Activated CD4-positive, alpha-beta T cell treated with anti-CD3 and anti-CD28 coated beads for 36 hours (primary cell): Measurements from ENCODE around the gene CAT. TPM values are rescaled to one million over a fixed set of nuclear protein-coding genes. Genes with fewer than 3 reads are reported as not detected.

Source experiments
- ATAC-seq: fragments of 200-7000 bp; cut with Tn5 transposase; one replicate; pipeline ENCODE4 v1.10.0; 2021; ENCODE audit warnings: mild to moderate bottlenecking, moderate library complexity
- CTCF ChIA-PET: fragments of 350-600 bp; sonication (Branson Sonifier 250); formaldehyde crosslinking; loops from one replicate; lab custom pipeline; 2021; ENCODE audit warnings: antibody characterized with exemption; lab: Charles Lee
- POLR2A ChIA-PET: fragments of 350-600 bp; sonication (Branson Sonifier 250); formaldehyde crosslinking; loops from one replicate; lab custom pipeline; 2021; ENCODE audit warnings: antibody characterized with exemption, inconsistent platforms; lab: Charles Lee
- DNase-seq: peaks from one replicate; pipeline ENCODE4 v3.0.0-alpha.2; 2020
- H3K27ac Mint-ChIP-seq: one replicate; pipeline ENCODE4 v1.8.0; 2021; ENCODE audit warnings: mixed read lengths
- H3K27me3 Mint-ChIP-seq: one replicate; pipeline ENCODE4 v1.8.0; 2021; ENCODE audit warnings: mixed read lengths
- H3K36me3 Mint-ChIP-seq: one replicate; pipeline ENCODE4 v1.8.0; 2021; ENCODE audit warnings: low read depth, mixed read lengths
- H3K4me1 Mint-ChIP-seq: one replicate; pipeline ENCODE4 v1.8.0; 2021; ENCODE audit warnings: mixed read lengths
- H3K4me3 Mint-ChIP-seq: one replicate; pipeline ENCODE4 v1.8.0; 2021; ENCODE audit warnings: mild to moderate bottlenecking, moderate library complexity, mixed read lengths
- H3K9me3 Mint-ChIP-seq: one replicate; pipeline ENCODE4 v1.8.0; 2021; ENCODE audit warnings: low read depth, mixed read lengths
- intact Hi-C, 2 experiments: fragments of 100-400 bp; cut with DNase I in 1 of 2; cut with micrococcal nuclease in 1 of 2; formaldehyde crosslinking; loops; one replicate each; pipeline versions ENCODE4 v1.14.2 to v1.15.1; 2022 to 2024; cut with DNase I, micrococcal nuclease
- total RNA-seq, 2 experiments: library from RNA; stranded (reverse); gene quantifications; one replicate each; pipeline ENCODE4 v1.2.3, GENCODE V29; 2021

CAT gene
- total RNA-seq, 2 experiments from 2014 or later = 25.1 to 25.5 TPM

DNA sequence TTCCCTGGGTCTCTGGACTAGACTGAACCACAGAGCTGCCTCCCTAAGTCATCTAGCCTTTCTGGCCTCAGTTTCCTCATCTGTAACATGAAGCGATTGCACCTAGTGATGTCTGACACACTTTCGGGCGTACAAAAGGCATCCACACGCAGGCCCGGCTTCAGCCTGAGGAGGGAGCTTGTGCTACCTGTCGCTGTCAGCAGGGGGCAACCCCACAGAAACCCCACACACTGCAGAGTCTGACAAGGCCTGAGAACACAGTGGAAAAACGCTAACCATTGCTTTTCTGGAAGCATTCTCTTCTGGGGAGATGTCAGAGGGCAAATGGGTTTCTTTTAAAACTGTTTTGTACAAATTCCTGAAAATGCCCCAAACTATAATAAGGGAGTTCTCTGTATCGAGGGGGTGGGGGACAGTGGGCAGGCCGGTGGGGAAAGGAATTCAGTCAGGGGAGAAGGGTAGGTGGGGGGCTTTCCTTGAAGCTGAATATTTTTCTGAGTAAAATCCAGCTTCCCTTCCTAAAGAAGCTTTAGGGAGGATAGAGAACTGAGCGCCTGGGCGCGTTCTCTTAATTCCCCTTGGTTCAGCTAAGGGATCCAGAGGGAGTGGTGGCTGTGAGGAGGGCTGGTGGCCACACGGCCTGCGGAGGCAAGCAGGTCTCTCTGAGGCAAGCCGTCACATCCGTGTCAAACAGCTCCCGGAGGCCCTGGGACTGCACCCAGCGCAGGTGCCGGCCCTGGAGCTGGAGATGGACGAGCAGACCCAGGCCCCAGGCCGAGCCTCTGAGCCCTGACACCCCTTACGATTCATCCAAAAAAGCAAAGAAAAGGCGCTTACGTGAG, 74.3 kb downstream of the CAT start:
- H3K27ac Mint-ChIP-seq = no peak overlapping the region
- POLR2A ChIA-PET = no interaction called here
- H3K4me3 Mint-ChIP-seq = no peak overlapping the region
- no peaks in the 10 kb centered on the region for H3K9me3 Mint-ChIP-seq
- DNase-seq = peak; percentile 77
- H3K36me3 Mint-ChIP-seq = no peaks in the 10 kb centered on the region
- intact Hi-C loops = loop anchor here in 1 of 2 experiments (1.0 kb wide), 2 partner anchors 378 to 879 kb away; no protein-coding TSS in a partner anchor
- ATAC-seq = peak; percentile 98
- no peaks in the 10 kb centered on the region for H3K4me1 Mint-ChIP-seq
- CTCF ChIA-PET = interaction anchor here (0.6 to 3.6 kb wide), 24 partner anchors 8 to 1222 kb away, joined by 3 to 16 read pairs (median 4); no protein-coding TSS in a partner anchor
- H3K27me3 Mint-ChIP-seq = peaks cover 2% of the 10 kb centered on the region

DNA sequence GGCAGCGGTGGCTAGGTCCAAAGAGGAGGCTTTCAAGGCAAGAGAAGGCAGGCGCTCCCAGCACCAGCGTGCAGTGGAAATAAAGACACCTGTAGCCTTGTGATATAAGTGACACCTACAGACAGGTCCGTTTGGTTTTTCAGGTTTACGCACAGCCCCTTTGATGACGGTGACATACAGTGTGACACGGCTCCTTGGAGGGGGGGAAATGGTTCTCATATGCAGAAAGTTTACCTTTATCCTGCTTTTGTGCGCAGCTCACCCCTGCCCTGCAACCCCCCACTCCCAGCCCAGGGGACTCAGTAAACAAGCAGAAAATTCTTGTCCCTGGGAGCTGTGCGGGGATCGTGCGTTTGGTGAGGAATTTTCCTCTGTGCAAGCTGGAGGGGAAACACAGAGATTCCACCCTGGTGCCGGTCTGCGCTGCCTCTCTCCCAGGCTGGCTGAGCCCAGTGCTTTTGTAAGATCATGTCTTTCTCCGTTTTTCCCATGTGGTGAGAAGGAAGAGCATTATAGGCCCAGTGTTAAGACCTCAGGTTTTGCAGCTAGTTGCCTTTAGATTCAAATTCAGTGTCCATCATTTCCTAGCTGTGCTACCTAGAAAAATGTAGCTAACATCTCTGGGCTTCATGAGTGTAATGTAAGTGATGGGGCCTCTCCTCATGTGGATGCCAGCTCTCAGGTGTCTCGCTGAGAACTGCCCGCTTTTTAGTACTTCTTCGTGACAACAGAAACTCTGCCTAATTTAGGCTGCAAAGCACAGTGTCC, 75.1 kb downstream of the CAT start, which contains the start of gene ELF5:
Gene ELF5, minus strand, starts transcription at position 113 of the 768 bp plus-strand sequence. CDS start 8,045 bp downstream, outside the sequence.
- intact Hi-C loops = loop anchor here in 1 of 2 experiments (1.0 kb wide), 2 partner anchors 377 to 878 kb away; no protein-coding TSS in a partner anchor
- Mint-ChIP-seq H3K36me3 (no peaks in the 10 kb centered on the region), H3K9me3 (no peaks in the 10 kb centered on the region)

GRCh38 chr11:34514597-34514996, 75.9 kb downstream of the CAT start:
- H3K4me1 Mint-ChIP-seq = no peaks in the 10 kb centered on the region
- no peaks in the 10 kb centered on the region for H3K36me3 Mint-ChIP-seq
- H3K9me3 Mint-ChIP-seq = no peaks in the 10 kb centered on the region
- POLR2A ChIA-PET = no interaction called here
- no peak for ATAC-seq
- H3K4me3 Mint-ChIP-seq = no peak overlapping the region
- H3K27ac Mint-ChIP-seq = no peak overlapping the region
- CTCF ChIA-PET = interaction anchor here (1.1 to 2.2 kb wide), 2 partner anchors 14 to 380 kb away, joined by 4 to 7 read pairs; no protein-coding TSS in a partner anchor
- peaks cover 2% of the 10 kb centered on the region for H3K27me3 Mint-ChIP-seq
- no peak for DNase-seq
- intact Hi-C loops = no loop called here

More for the DNA sequence above, 75.1 kb downstream of the CAT start, which contains the start of gene ELF5:
- ChIA-PET POLR2A (no interaction called here), CTCF (interaction anchor here (0.9 to 3.6 kb wide), 13 partner anchors 9 to 384 kb away, joined by 3 to 16 read pairs (median 5); no protein-coding TSS in a partner anchor)
- Mint-ChIP-seq H3K4me3 (no peak within 1 kb of the TSS), H3K27me3 (peaks cover 2% of the 10 kb centered on the region), H3K27ac (no peak within 1 kb of the TSS), H3K4me1 (no peaks in the 10 kb centered on the region)
- DNase-seq (no peak), ATAC-seq (no peak)

DNA sequence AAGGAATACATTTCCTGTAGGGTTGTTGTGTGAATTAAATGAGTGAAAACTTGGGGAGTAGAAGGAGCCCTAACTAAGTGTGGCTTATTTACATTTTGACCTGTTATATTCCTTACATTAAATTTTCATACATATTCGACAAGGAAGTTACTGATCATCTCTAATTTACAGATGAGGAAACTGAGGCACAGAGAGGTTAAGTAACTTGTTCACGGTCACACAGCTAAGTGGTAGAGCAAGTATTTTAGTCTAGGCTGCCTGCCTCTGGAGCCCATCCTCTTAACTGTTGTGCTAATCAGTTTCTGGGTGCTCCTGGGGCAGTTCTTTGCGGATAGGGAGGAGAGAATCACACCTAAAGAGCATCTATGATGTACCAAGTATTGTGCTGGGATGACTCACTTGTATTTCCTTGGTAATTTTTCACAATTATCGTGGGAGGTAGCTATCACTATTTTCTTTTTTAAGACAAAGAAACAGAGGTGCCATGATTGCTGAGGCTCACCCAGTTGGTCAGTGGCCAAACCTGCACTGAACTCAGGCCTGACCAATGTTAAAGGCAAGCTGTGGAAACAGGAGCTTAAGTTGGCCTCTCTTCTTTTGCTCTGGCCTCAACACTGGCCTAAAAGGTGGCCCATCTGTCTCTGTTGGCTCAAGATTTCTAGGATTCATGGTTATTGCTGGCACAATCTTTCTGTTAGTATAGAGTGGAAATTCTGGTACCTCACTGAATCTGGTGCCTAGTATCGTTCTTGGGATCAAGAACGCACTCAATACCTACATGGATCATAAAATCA, 77.7 kb downstream of the CAT start:
- Mint-ChIP-seq H3K36me3 (no peaks in the 10 kb centered on the region), H3K4me1 (no peaks in the 10 kb centered on the region), H3K27me3 (peaks cover 2% of the 10 kb centered on the region), H3K4me3 (no peak overlapping the region), H3K27ac (no peak overlapping the region), H3K9me3 (no peaks in the 10 kb centered on the region)
- DNase-seq (no peak), ATAC-seq (no peak)
- intact Hi-C loops = no loop called here
- ChIA-PET CTCF (no interaction called here), POLR2A (no interaction called here)

DNA sequence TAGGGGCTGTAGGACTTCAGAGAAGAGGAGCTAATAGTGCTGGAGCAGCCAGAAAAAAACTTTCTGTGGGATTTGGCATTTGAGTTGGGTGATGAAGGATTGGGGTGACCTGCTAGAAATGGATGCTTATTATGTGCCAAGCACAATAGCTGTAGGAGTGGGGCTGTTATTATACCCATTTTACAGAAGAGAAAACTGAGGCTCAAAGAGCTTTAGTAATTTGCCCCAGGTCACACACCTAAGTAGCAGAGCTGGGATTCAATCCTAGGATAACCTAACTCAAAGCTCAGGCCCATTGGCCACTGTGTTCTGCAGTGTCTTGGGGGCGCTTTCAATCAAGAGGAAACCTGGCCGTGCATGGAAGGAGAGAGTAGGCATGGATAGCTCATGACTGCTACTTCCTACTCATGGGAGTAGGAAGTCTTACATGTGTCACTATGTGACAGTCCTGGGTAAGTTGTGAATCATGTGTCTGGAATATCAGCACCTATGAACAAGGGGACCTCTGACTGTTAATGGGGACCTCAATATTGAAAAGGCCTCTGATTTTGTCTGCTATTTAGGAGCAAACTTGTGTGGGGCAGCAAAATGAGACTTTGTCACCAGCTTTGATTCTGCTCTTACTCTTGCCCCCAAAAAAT, 81.0 kb downstream of the CAT start:
- no peak for ATAC-seq
- Mint-ChIP-seq H3K4me1 (no peaks in the 10 kb centered on the region), H3K27ac (no peak overlapping the region), H3K27me3 (peaks cover 2% of the 10 kb centered on the region), H3K4me3 (no peak overlapping the region), H3K9me3 (no peaks in the 10 kb centered on the region), H3K36me3 (no peaks in the 10 kb centered on the region)
- ChIA-PET CTCF (interaction anchor here (0.9 kb wide), 1 partner anchor 18 kb away, joined by 5 read pairs; no protein-coding TSS in a partner anchor), POLR2A (no interaction called here)
- no peak for DNase-seq
- intact Hi-C loops = no loop called here

DNA sequence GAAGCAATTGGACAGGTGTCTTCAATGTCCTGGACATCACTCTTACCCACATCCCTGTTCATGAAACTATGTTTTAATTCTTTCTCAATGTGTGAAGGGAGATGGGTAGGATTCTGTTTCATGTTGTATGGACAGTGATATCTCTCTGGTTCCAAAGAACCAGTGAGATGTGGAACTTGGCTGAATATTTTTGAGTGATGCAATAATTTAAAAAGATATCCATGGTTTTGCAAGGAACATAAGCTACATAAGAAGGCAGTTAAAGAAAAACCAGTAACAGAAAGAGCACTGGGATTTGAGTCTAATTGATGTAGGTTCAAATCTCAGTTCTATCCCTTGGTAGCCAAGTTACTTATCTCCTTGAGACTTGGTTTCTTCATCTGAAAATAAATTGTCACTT, 82.5 kb downstream of the CAT start:
- POLR2A ChIA-PET = no interaction called here
- CTCF ChIA-PET = no interaction called here
- H3K36me3 Mint-ChIP-seq = no peaks in the 10 kb centered on the region
- H3K27ac Mint-ChIP-seq = no peak overlapping the region
- intact Hi-C loops = no loop called here
- H3K4me1 Mint-ChIP-seq = no peaks in the 10 kb centered on the region
- no peaks in the 10 kb centered on the region for H3K9me3 Mint-ChIP-seq
- H3K4me3 Mint-ChIP-seq = no peak overlapping the region
- no peak for DNase-seq
- ATAC-seq = no peak
- H3K27me3 Mint-ChIP-seq = no peaks in the 10 kb centered on the region

Other genes starting within 250 kb of the CAT start
- gene ABTB2, start 80.9 kb upstream of the CAT start, total RNA-seq = 1 to 10 TPM; 1.2 TPM
- gene ELF5, start 74.9 kb downstream of the CAT start, total RNA-seq = not detected
- gene EHF, start 182.2 kb downstream of the CAT start, total RNA-seq = under 1 TPM; 0.14 to 0.25 TPM